ENCODE data around the gene UPP1. TPM values are rescaled to one million over a fixed set of nuclear protein-coding genes. Genes with fewer than 3 reads are reported as not detected.

UPP1 gene
- total and polyA plus RNA-seq, 2 donors (not counting 1 experiment from before 2014, with no cell fraction given) = 5.8 to 8.0 TPM

- no peaks in the 10 kb centered on the region for H3K9me3 Mint-ChIP-seq (ENCODE audit: insufficient read depth)
- no peak overlapping the region for H3K4me2 ChIP-seq (replicated peaks; ENCODE audit: low read depth, low read length, poor library complexity, severe bottlenecking)
- ATAC-seq (ENCODE audit: low read depth) (no peak), DNase-seq (no peak)
- H3K36me3 ChIP-seq (replicated peaks in 1 of 2; ENCODE audit: control extremely low read depth in 1 of 2, control insufficient read depth in 1 of 2, extremely low read depth in 1 of 2, insufficient read depth in 2 of 2, low read length in 1 of 2) = peaks cover 0 to 4% of the 10 kb centered on the region in 2 experiments
- H4K20me1 ChIP-seq (ENCODE audit: control insufficient read depth, insufficient read depth, low read length, poor library complexity, severe bottlenecking) = no peaks in the 10 kb centered on the region
- H3K27ac ChIP-seq (ENCODE audit: low read length in 2 of 2) = no peak overlapping the region
- TF ChIP-seq, protein P1, sequence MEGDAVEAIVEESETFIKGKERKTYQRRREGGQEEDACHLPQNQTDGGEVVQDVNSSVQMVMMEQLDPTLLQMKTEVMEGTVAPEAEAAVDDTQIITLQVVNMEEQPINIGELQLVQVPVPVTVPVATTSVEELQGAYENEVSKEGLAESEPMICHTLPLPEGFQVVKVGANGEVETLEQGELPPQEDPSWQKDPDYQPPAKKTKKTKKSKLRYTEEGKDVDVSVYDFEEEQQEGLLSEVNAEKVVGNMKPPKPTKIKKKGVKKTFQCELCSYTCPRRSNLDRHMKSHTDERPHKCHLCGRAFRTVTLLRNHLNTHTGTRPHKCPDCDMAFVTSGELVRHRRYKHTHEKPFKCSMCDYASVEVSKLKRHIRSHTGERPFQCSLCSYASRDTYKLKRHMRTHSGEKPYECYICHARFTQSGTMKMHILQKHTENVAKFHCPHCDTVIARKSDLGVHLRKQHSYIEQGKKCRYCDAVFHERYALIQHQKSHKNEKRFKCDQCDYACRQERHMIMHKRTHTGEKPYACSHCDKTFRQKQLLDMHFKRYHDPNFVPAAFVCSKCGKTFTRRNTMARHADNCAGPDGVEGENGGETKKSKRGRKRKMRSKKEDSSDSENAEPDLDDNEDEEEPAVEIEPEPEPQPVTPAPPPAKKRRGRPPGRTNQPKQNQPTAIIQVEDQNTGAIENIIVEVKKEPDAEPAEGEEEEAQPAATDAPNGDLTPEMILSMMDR (IDR thresholded peaks at IDR 0.05) = no peak
- no peak for TF ChIP-seq EZH2 (IDR thresholded peaks at IDR 0.05; ENCODE audit: borderline replicate concordance, insufficient read depth, low read depth, low read length, poor library complexity, severe bottlenecking)
- ChIA-PET POLR2A (no interaction called here), CTCF (interaction anchor here (1.0 to 15.9 kb wide), 4 partner anchors 103 to 837 kb away, joined by 3 to 229 read pairs (median 5); no protein-coding TSS in a partner anchor)
- H3K4me1 Mint-ChIP-seq = peaks cover 4% of the 10 kb centered on the region
- no peak overlapping the region for H3K4me3 Mint-ChIP-seq
- intact Hi-C loops (cut with micrococcal nuclease) = no loop called here
- 98% methylated on average over 4 of the region's 4 CpGs for WGBS (ENCODE audit: insufficient coverage)
- no peaks in the 10 kb centered on the region for H3K27me3 ChIP-seq (replicated peaks in 1 of 4; ENCODE audit: control extremely low read depth in 1 of 4, control insufficient read depth in 3 of 4, insufficient read depth in 4 of 4, low read length in 3 of 4)
- no peak overlapping the region for H2AFZ ChIP-seq (ENCODE audit: insufficient read depth, low read depth, low read length, poor library complexity, severe bottlenecking)
- H3K4me3 ChIP-seq (ENCODE audit: control extremely low read depth in 1 of 5, extremely low read depth in 1 of 5, insufficient read depth in 1 of 5, low read depth in 2 of 5, low read length in 4 of 5) = no peak overlapping the region
- H3K27me3 Mint-ChIP-seq = no peaks in the 10 kb centered on the region
- H3K4me1 ChIP-seq (ENCODE audit: control insufficient read depth in 2 of 2, insufficient read depth in 2 of 2, low read length in 2 of 2) = peaks cover 0 to 6% of the 10 kb centered on the region in 2 donors
- no peaks in the 10 kb centered on the region for H3K9me3 ChIP-seq (ENCODE audit: control extremely low read depth in 1 of 3, control insufficient read depth in 2 of 3, insufficient read depth in 1 of 3, low read length in 2 of 3)
- H3K79me2 ChIP-seq (ENCODE audit: control insufficient read depth, insufficient read depth, low read length) = no peaks in the 10 kb centered on the region
- no peak overlapping the region for H3K27ac Mint-ChIP-seq
- H3K9ac ChIP-seq (ENCODE audit: low read length) = no peak overlapping the region
Observed at GRCh38 chr7:48102530-48102929, 13.5 kb downstream of the UPP1 start.

DNA sequence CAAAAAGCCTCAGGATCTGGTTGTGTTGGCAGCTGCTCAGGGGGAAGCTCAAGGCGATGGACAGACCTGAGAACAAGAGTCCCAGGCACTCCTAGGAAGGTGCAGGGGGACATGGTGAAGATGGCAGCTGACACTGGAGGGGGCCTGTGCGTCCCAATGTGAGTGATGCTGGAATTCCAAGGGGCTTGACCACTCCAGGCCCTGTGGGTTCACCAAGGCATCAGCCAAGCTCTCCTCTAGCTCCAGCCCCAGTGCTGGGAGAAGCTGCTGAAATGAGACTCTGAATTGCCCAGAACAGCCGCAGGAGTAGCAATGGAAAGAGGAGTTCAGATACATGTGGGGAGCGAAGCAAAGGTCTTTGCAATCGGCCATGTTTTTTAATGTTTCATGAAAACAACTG is 16.0 kb downstream of the UPP1 start:
- Mint-ChIP-seq H3K27me3 (no peaks in the 10 kb centered on the region), H3K4me3 (no peak overlapping the region), H3K9me3 (ENCODE audit: insufficient read depth) (no peaks in the 10 kb centered on the region), H3K4me1 (peaks cover 1% of the 10 kb centered on the region), H3K27ac (no peak overlapping the region)
- no peak overlapping the region for H2AFZ ChIP-seq (ENCODE audit: insufficient read depth, low read depth, low read length, poor library complexity, severe bottlenecking)
- 95% methylated on average over 4 of the region's 5 CpGs for WGBS (ENCODE audit: insufficient coverage)
- no peak overlapping the region for H3K9ac ChIP-seq (ENCODE audit: low read length)
- H3K36me3 ChIP-seq (replicated peaks in 1 of 2; ENCODE audit: control extremely low read depth in 1 of 2, control insufficient read depth in 1 of 2, extremely low read depth in 1 of 2, insufficient read depth in 2 of 2, low read length in 1 of 2) = peaks cover 0 to 4% of the 10 kb centered on the region in 2 experiments
- intact Hi-C loops (cut with micrococcal nuclease) = no loop called here
- POLR2A ChIA-PET = no interaction called here
- TF ChIP-seq, protein P1 (IDR thresholded peaks at IDR 0.05) = no peak
- TF ChIP-seq EZH2 (IDR thresholded peaks at IDR 0.05; ENCODE audit: borderline replicate concordance, insufficient read depth, low read depth, low read length, poor library complexity, severe bottlenecking) = no peak
- H4K20me1 ChIP-seq (ENCODE audit: control insufficient read depth, insufficient read depth, low read length, poor library complexity, severe bottlenecking) = no peaks in the 10 kb centered on the region
- H3K27ac ChIP-seq (ENCODE audit: low read length in 2 of 2) = no peak overlapping the region
- no peaks in the 10 kb centered on the region for H3K9me3 ChIP-seq (ENCODE audit: control extremely low read depth in 1 of 3, control insufficient read depth in 2 of 3, insufficient read depth in 1 of 3, low read length in 2 of 3)
- H3K27me3 ChIP-seq (replicated peaks in 1 of 4; ENCODE audit: control extremely low read depth in 1 of 4, control insufficient read depth in 3 of 4, insufficient read depth in 4 of 4, low read length in 3 of 4) = no peaks in the 10 kb centered on the region
- CTCF ChIA-PET = interaction anchor here (1.2 to 15.9 kb wide), 4 partner anchors 12 to 161 kb away, joined by 3 to 229 read pairs (median 4); no protein-coding TSS in a partner anchor
- no peak overlapping the region for H3K4me2 ChIP-seq (replicated peaks; ENCODE audit: low read depth, low read length, poor library complexity, severe bottlenecking)
- ATAC-seq (ENCODE audit: low read depth) = no peak
- no peaks in the 10 kb centered on the region for H3K79me2 ChIP-seq (ENCODE audit: control insufficient read depth, insufficient read depth, low read length)
- H3K4me1 ChIP-seq (ENCODE audit: control insufficient read depth in 2 of 2, insufficient read depth in 2 of 2, low read length in 2 of 2) = peaks cover 0 to 1% of the 10 kb centered on the region in 2 donors
- DNase-seq = no peak
- H3K4me3 ChIP-seq (ENCODE audit: control extremely low read depth in 1 of 5, extremely low read depth in 1 of 5, insufficient read depth in 1 of 5, low read depth in 2 of 5, low read length in 4 of 5) = no peak overlapping the region

Measured in B cell (primary cell).